Ovary (tissue), 9 donors: ENCODE data around the gene RPRD2. TPM values are rescaled to one million over a fixed set of nuclear protein-coding genes. Genes with fewer than 3 reads are reported as not detected.

Source experiments
- DNase-seq, 5 donors: peaks; one replicate each; pipeline ENCODE4 v3.0.0-alpha.2; 2019 to 2020
- H3K27ac ChIP-seq, 2 donors: fragments of 200-600 bp; one replicate each; pipeline versions ENCODE4 v1.5.1 to v1.8.0; 2019 to 2022
- H3K27me3 ChIP-seq: fragments of 200-600 bp; one replicate; pipeline ENCODE4 v1.8.0; 2022
- H3K36me3 ChIP-seq: fragments of 200-600 bp; sonication (generic); one replicate; pipeline ENCODE4 v1.5.1; 2019
- H3K4me1 ChIP-seq: one replicate; pipeline ENCODE4 v1.8.1; 2013; ENCODE audit warnings: mild to moderate bottlenecking, moderate library complexity; ENCODE audit not compliant: insufficient read depth
- H3K4me3 ChIP-seq: fragments of 200-600 bp; sonication (generic); one replicate; pipeline ENCODE4 v1.5.1; 2017
- H3K9me3 ChIP-seq, 2 donors: fragments of 200-600 bp in 1 of 2; sonication (generic) in 1 of 2; one replicate each; pipeline versions ENCODE4 v1.5.1 to v1.8.1; 2013 to 2019; ENCODE audit warnings: mild to moderate bottlenecking in 1 of 2, moderate library complexity in 1 of 2
- EP300 ChIP-seq: sonication (generic); formaldehyde crosslinking; IDR thresholded peaks from one replicate; pipeline ENCODE4 v1.6.1; 2017; ENCODE audit warnings: antibody characterized with exemption
- POLR2A ChIP-seq: fragments of 450-650 bp; IDR thresholded peaks from one replicate; pipeline ENCODE4 v1.6.1; 2017; ENCODE audit warnings: antibody characterized with exemption, mild to moderate bottlenecking, moderate library complexity
- WGBS, 3 donors: extraction: QIAGEN DNeasy Blood & Tissue Kit in 1 of 3; methylation state at CpG; one replicate each; pipeline versions ENCODE4 v1.1.5 to v1.1.7; 2013 to 2017; 5-methylcytosine and 5-hydroxymethylcytosine counted together
- intact Hi-C, 4 donors: fragments of 100-400 bp; cut with DNase I; formaldehyde crosslinking; loops; one replicate each; pipeline versions ENCODE4 v1.11.0 to v1.15.1; 2022 to 2023
- polyA plus RNA-seq, 2 donors: library from polyadenylated mRNA; stranded (reverse); fragments of 200-250 nt in 1 of 2; fragments of 350-450 nt in 1 of 2; fragmentation: Illumina TruSeq in 1 of 2; extraction: RNeasy Lipid Tissue Mini Kit (QIAGEN cat#74804) in 1 of 2; gene quantifications; one replicate each; pipeline ENCODE4 v1.2.3, GENCODE V29; 2013 to 2014
- total RNA-seq, 7 donors: library from RNA; depleted of rRNA in 2 of 7; stranded (reverse); fragments of >200 nt in 2 of 7; fragmentation: NEBNext Ultra II Directional in 3 of 7; extraction: Animal tissue kit (Norgen Biotek cat#: 25700) in 3 of 7; gene quantifications; one replicate each; pipeline versions ENCODE4 v1.1.0 to v1.2.4, GENCODE V29; 2016 to 2023
- TF ChIP-seq, protein P1 (sequence below), 3 donors: fragments of 450-650 bp in 2 of 3; fragments of 200-600 bp in 1 of 3; IDR thresholded peaks; one replicate each; pipeline versions ENCODE4 v1.5.1 to v1.8.0; 2016 to 2022; ENCODE audit warnings: antibody characterized with exemption in 3 of 3, mild to moderate bottlenecking in 1 of 3
- donor health status: DM: no; HTN: no; CAD: no; lungs with moderate emphysema.
- donor health status: DM: no; HTN: no; CAD: no.
- donor health status: Bipolar disorder and iron deficiency.
- donor health status: DM: yes; HTN: yes; CAD: no.
- donor health status: DM: no; HTN: no; CAD: no.
- donor health status: DM: yes; HTN: yes; CAD: no.

RPRD2 gene
- total and polyA plus RNA-seq, 9 donors, result 18.2 to 55.6 (median 43.9) TPM

DNA sequence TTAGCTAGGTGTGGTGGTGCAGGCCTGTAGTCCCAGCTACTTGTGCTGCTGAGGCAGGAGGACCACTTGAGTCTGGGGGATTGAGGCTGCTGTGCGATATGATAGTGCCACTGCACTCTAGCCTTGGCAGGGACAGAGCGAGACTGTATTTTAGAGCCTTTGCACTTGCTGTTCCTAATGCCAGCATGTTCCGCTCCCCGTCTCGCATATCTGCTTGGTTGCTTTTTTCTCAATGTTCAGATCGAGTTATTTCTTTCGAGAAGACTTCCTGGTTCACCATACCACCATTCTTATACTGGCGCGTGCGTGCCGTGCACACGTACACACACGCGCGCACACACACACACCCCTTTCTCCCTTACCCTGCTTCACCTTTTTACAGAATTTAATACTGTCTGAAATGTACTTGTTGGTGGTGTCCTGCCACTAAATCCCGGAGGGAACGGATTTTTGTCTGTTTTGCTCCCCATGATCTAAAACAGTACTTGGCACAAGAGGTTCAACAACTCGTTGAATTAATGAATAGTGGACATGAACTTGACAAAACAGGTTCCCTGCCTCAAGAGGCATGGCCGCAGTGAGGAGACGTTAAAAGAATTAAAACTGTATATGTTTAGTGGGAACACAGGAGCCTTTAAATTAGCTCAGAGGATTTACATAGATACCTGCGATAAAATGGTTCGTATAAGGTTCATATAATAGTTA, 1.1 kb upstream of the RPRD2 start:
- Histone ChIP-seq H3K4me1 (peaks cover 2% of the 10 kb centered on the region), H3K9me3 (no peaks in the 10 kb centered on the region), H3K4me3 (peak overlapping the region; percentile 55), H3K27me3 (no peaks in the 10 kb centered on the region), H3K36me3 (no peaks in the 10 kb centered on the region), H3K27ac (peak overlapping the region; percentile 86 to 98)
- peak in 4 of 5 donors; percentile 30 to 59 (median 35) for DNase-seq
- TF ChIP-seq EP300, result peak; percentile 6
- TF ChIP-seq, protein P1, sequence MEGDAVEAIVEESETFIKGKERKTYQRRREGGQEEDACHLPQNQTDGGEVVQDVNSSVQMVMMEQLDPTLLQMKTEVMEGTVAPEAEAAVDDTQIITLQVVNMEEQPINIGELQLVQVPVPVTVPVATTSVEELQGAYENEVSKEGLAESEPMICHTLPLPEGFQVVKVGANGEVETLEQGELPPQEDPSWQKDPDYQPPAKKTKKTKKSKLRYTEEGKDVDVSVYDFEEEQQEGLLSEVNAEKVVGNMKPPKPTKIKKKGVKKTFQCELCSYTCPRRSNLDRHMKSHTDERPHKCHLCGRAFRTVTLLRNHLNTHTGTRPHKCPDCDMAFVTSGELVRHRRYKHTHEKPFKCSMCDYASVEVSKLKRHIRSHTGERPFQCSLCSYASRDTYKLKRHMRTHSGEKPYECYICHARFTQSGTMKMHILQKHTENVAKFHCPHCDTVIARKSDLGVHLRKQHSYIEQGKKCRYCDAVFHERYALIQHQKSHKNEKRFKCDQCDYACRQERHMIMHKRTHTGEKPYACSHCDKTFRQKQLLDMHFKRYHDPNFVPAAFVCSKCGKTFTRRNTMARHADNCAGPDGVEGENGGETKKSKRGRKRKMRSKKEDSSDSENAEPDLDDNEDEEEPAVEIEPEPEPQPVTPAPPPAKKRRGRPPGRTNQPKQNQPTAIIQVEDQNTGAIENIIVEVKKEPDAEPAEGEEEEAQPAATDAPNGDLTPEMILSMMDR (IDR thresholded peaks at IDR 0.05), result no peak
- WGBS, 3 donors, result 45 to 66% (median 66%) methylated on average over 22 of the region's 22 CpGs
- intact Hi-C loops, result loop anchor here in 1 of 4 donors (10.0 kb wide), 1 partner anchor 52 kb away; no protein-coding TSS in a partner anchor

DNA sequence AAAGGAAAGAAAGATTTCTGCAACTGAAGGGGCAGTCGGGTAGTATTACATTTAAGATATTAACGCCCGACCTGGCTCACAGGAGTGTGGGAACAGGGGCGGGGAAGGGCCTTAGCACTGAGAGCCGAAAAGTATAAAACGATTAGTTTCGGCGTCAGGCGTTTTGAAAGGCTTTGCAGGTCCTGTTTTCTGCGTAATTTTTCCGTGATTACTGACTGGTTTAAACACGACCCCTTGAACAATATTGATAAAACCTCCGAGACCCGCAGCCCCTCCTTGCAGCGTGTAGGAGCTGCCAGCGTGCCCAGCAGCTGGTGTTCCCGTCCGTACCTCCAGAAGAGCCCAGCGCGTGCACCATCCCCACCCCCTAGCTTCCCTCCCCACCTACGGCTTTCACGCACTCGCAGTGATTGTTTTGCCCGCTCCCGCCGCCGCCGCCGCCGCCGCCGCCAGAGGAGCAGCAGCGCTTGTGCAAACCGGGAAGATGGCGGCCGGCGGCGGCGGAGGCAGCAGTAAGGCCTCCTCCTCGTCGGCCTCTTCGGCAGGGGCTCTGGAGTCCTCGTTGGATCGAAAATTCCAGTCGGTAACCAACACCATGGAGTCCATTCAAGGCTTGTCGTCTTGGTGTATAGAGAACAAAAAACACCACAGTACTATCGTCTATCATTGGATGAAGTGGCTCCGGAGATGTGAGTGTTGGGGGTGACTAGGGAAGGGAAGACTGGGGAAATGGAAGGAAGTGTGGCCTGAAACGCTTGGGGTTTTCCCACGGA, 470 bp downstream of the RPRD2 start:
- 0 to 2% (median 0%) methylated on average over 36 to 50 of the region's 50 CpGs for WGBS, 3 donors
- H3K27ac ChIP-seq, result peak overlapping the region; percentile 52 to 98
- H3K4me3 ChIP-seq, result peak overlapping the region; percentile 55
- TF ChIP-seq, protein P1 (IDR thresholded peaks at IDR 0.05), result peak in 1 of 3 donors; percentile 10
- no peak for TF ChIP-seq EP300
- no peaks in the 10 kb centered on the region for H3K9me3 ChIP-seq
- H3K27me3 ChIP-seq, result no peaks in the 10 kb centered on the region
- peak; percentile 77 to 87 (median 80) for DNase-seq
- H3K4me1 ChIP-seq, result peaks cover 2% of the 10 kb centered on the region
- no peaks in the 10 kb centered on the region for H3K36me3 ChIP-seq
- intact Hi-C loops, result loop anchor here in 1 of 4 donors (10.0 kb wide), 1 partner anchor 50 kb away; no protein-coding TSS in a partner anchor

DNA sequence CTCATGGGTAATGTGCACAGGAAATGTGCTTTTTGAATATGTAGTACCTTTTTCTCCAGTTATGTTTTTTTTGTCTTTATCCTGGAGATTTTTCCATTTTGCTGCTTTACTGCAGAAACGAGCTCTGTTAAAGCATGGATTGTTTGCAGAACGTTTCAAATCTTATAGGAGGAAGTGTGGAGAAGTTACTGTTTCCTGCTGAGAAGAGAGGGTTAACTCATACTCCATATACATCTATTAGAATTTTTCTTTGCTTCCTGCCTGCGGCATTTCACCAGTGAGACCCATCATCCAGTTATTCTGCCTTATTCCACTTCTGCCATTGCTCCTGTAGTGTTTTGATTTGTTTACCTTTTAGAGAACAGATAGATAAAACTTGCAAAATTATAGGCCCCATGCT, 2.0 kb downstream of the RPRD2 start:
- peak overlapping the region; percentile 52 to 98 for H3K27ac ChIP-seq
- H3K4me3 ChIP-seq, result peak overlapping the region; percentile 55
- H3K9me3 ChIP-seq, result no peaks in the 10 kb centered on the region
- intact Hi-C loops, result loop anchor here in 1 of 4 donors (10.0 kb wide), 1 partner anchor 49 kb away; no protein-coding TSS in a partner anchor
- no peak for DNase-seq
- H3K36me3 ChIP-seq, result no peaks in the 10 kb centered on the region
- WGBS, 3 donors, result 1% methylated on average over 3 of the region's 3 CpGs
- H3K4me1 ChIP-seq, result peaks cover 4% of the 10 kb centered on the region
- H3K27me3 ChIP-seq, result no peaks in the 10 kb centered on the region
- TF ChIP-seq POLR2A (no peak), EP300 (no peak)
- TF ChIP-seq, protein P1 (IDR thresholded peaks at IDR 0.05), result no peak

DNA sequence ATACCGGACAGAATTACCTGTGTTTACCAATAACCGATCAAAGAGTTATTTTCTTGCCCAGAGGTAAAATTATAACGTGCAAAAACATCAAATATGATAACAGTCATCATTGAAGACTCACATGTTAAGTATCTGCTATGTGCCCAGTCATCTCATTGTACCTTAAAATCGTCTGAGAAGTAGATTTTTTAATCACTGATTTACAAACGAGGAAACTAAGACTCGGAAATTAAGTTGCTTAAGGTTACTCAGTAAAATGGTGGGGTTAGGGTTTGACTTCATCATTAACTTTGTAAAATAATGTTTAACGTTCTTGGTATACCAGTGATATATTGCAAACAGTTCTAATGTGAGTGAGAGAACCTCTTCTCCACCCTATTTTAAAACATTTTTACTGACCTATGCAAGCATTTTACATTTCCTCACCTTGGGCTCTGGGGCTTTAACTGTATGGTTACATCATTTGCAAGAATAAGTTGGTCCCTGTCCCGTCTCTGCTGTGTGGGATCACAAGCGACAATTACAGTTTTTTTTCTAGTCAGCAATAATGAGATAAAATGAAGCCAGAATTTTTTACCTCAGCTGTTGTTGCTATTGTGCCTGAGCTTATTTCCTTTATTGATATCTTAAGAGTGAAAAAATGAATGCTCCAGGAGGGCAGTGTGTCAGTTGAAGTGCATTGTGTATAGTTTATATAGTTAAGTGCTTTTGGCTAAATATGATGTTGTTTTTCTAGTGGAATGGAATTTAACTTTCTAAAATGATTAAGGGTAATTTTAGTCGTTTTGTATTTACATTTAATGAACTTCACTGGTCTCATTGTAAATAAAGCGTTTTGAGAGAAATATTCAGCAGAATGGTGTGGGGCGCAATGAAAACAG, 2.7 kb downstream of the RPRD2 start:
- H3K9me3 ChIP-seq, result no peaks in the 10 kb centered on the region
- H3K36me3 ChIP-seq, result no peaks in the 10 kb centered on the region
- 7 to 10% (median 9%) methylated on average over 12 of the region's 12 CpGs for WGBS, 3 donors
- H3K27me3 ChIP-seq, result no peaks in the 10 kb centered on the region
- no peak for DNase-seq
- H3K27ac ChIP-seq, result peak overlapping the region in 1 of 2 donors; percentile 98
- intact Hi-C loops, result loop anchor here in 1 of 4 donors (10.0 kb wide), 1 partner anchor 48 kb away; no protein-coding TSS in a partner anchor
- no peak for TF ChIP-seq EP300
- no peak for TF ChIP-seq POLR2A
- TF ChIP-seq, protein P1 (IDR thresholded peaks at IDR 0.05), result no peak
- H3K4me1 ChIP-seq, result peaks cover 4% of the 10 kb centered on the region
- peak overlapping the region; percentile 55 for H3K4me3 ChIP-seq
